ENCODE results near the gene PRMT2. TPM values are rescaled to one million over a fixed set of nuclear protein-coding genes. Genes with fewer than 3 reads are reported as not detected.

PRMT2 gene
- polyA plus RNA-seq, 2 of the 4 experiments (the other 2 are of a cell fraction): 69.2 to 75.1 TPM

DNA sequence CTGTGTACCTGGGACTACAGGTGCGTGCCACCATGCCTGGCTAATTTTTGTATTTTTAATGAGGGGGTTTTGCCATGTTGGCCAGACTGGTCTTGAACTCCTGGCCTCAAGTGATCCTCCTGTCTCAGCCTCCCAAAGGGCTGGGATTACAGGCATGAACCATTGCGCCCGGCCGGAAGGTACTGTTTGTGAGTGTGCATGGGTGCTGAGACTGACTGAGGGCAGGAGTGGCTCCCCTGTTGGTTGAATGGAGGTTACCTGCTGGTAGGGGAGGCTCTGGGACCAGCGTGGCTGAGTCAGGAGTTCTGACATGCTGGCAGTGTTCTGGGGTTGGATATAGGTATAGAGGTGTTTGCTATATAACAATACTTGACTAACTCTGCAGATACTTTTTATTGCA is 10.4 kb downstream of the PRMT2 start:
- WGBS (ENCODE audit: missing lambda C conversion rate): 100% methylated on average over 2 of the region's 5 CpGs

DNA sequence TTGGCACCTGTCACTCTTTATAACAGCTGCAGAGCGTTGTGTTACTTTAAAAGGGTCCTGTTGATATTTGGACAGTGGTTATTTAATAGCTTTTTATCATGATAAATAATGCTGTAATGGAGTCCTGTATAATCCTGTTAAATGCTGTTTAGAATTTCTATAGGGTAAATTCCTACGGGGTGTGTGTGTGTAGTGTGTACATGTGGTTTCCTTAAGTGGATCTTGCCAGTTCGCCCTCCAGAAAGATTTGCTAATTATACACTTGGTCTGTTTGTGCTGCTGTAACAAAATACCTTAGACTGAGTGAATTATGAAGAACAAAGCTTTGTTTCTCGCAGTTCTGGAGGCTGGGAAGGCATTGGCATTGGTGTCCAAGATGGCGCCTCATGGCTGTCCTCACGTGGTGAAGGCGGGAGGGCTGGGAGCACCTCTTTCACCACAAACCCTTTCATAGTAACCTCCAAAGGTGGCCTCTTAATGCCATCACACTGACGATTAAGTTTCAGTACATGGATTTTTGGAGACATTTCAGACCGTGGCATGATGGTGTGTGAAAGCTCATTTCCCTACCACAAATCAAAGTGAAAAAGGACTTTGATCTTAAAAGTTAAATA is 11.2 kb downstream of the PRMT2 start:
- CTCF ChIA-PET: no interaction called here
- no peak overlapping the region for H3K4me3 ChIP-seq
- TF ChIP-seq NPAS2 (CRISPR knock-in tag; IDR thresholded peaks at IDR 0.05; ENCODE audit: borderline replicate concordance) (no peak), MAX (IDR thresholded peaks at IDR 0.05) (no peak)
- H3K4me2 ChIP-seq: no peak overlapping the region
- DNase-seq (ENCODE audit: low read depth in 1 of 2, low spot score in 1 of 2) (no peak), ATAC-seq (no peak), FAIRE-seq (no peak)
- H3K9me3 ChIP-seq: no peaks in the 10 kb centered on the region
- WGBS (ENCODE audit: missing lambda C conversion rate): 89% methylated on average over 9 of the region's 9 CpGs
- POLR2A ChIA-PET: no interaction called here
- no peaks in the 10 kb centered on the region for H3K4me1 ChIP-seq
- H3K27ac ChIP-seq: no peak overlapping the region

More for the DNA sequence above, 10.4 kb downstream of the PRMT2 start:
- ChIA-PET CTCF (no interaction called here), POLR2A (no interaction called here)
- Histone ChIP-seq H3K4me2 (no peak overlapping the region), H3K4me3 (no peak overlapping the region), H3K27ac (no peak overlapping the region), H3K9me3 (no peaks in the 10 kb centered on the region), H3K4me1 (no peaks in the 10 kb centered on the region)
- DNase-seq (ENCODE audit: low read depth in 1 of 2, low spot score in 1 of 2) (no peak), FAIRE-seq (no peak), ATAC-seq (no peak)
- TF ChIP-seq SREBF2 (IDR thresholded peaks at IDR 0.05) (no peak), ESRRA (IDR thresholded peaks at IDR 0.05; ENCODE audit: borderline replicate concordance, low read length) (no peak), PBX3 (IDR thresholded peaks at IDR 0.05) (no peak), FOSB (CRISPR knock-in tag; IDR thresholded peaks at IDR 0.05) (no peak), HDAC2 (IDR thresholded peaks at IDR 0.05) (no peak), EHMT2 (IDR thresholded peaks at IDR 0.05; ENCODE audit: low read depth) (no peak), POLR2A (IDR thresholded peaks at IDR 0.05; ENCODE audit: low read length) (no peak), MAZ (IDR thresholded peaks at IDR 0.05; ENCODE audit: borderline replicate concordance, low read depth, low read length) (no peak), BCL3 (IDR thresholded peaks at IDR 0.05) (no peak), ELK1 (IDR thresholded peaks at IDR 0.05; ENCODE audit: low read depth, low read length) (no peak), EP300 (IDR thresholded peaks at IDR 0.05) (no peak)

- CTCF ChIA-PET: no interaction called here
These were observed 13.1 kb downstream of the PRMT2 start for GRCh38 chr21:46648539-46648938.

More at GRCh38 chr21:46648539-46648938, 13.1 kb downstream of the PRMT2 start:
- DNase-seq (ENCODE audit: low read depth in 1 of 2, low spot score in 1 of 2): no peak
- FAIRE-seq: no peak
- no peak for ATAC-seq
- no peak overlapping the region for H3K4me2 ChIP-seq
- 89% methylated on average over 18 of the region's 27 CpGs for WGBS (ENCODE audit: missing lambda C conversion rate)
- no peaks in the 10 kb centered on the region for H3K4me1 ChIP-seq
- no peak overlapping the region for H3K27ac ChIP-seq
- POLR2A ChIA-PET: no interaction called here
- no peak overlapping the region for H3K4me3 ChIP-seq
- H3K9me3 ChIP-seq: no peaks in the 10 kb centered on the region
- no peak for TF ChIP-seq HOXA7 (CRISPR knock-in tag; IDR thresholded peaks at IDR 0.05)
- no peak for TF ChIP-seq CTCF (IDR thresholded peaks at IDR 0.05)
- no peak for TF ChIP-seq HOXB5 (CRISPR knock-in tag; IDR thresholded peaks at IDR 0.05)
- TF ChIP-seq HOXB13 (CRISPR knock-in tag; IDR thresholded peaks at IDR 0.05; ENCODE audit: low read depth): no peak
- TF ChIP-seq EHMT2 (IDR thresholded peaks at IDR 0.05; ENCODE audit: low read depth): no peak
- no peak for TF ChIP-seq PBX3 (IDR thresholded peaks at IDR 0.05)

Measured in A549 (cell line).